ENCODE measurements around the gene CLRN3. TPM values are rescaled to one million over a fixed set of nuclear protein-coding genes. Genes with fewer than 3 reads are reported as not detected.

CLRN3 gene
- total and polyA plus RNA-seq, 9 of the 15 experiments (the other 6 are each of a cell fraction or from before 2014, with no cell fraction given) = not detected

- TF ChIP-seq ZNF165 (CRISPR knock-in tag; IDR thresholded peaks at IDR 0.05; ENCODE audit: borderline replicate concordance) (no peak), ZSCAN32 (CRISPR knock-in tag; IDR thresholded peaks at IDR 0.05) (no peak), ZBTB49 (CRISPR knock-in tag; IDR thresholded peaks at IDR 0.05; ENCODE audit: borderline replicate concordance) (no peak), ZNF140 (CRISPR knock-in tag; IDR thresholded peaks at IDR 0.05) (no peak), HDAC3 (IDR thresholded peaks at IDR 0.05; ENCODE audit: borderline replicate concordance, partially characterized antibody) (no peak)
- H3K9me3 ChIP-seq (replicated peaks; ENCODE audit: control insufficient read depth, insufficient read depth, low read depth, low read length) = no peaks in the 10 kb centered on the region
- DNase-seq (ENCODE audit: extremely low read depth in 1 of 4, low spot score in 3 of 4) = no peak
- H3K79me2 ChIP-seq (ENCODE audit: control insufficient read depth, insufficient read depth, low read length) = no peaks in the 10 kb centered on the region
- H3K9ac ChIP-seq (ENCODE audit: insufficient read depth in 1 of 2, low read depth in 2 of 2, low read length in 2 of 2) = no peak overlapping the region
- in situ Hi-C loops (cut with MboI) = no loop called here
- H2AFZ ChIP-seq (ENCODE audit: low read depth, low read length) = no peak overlapping the region
- H3K36me3 ChIP-seq (ENCODE audit: control insufficient read depth, insufficient read depth, low read length) = no peaks in the 10 kb centered on the region
- H3K4me2 ChIP-seq (ENCODE audit: insufficient read depth, low read length) = no peak overlapping the region
- WGBS (ENCODE audit: insufficient coverage, low coverage, missing lambda C conversion rate) = 2% methylated on average over 13 of the region's 15 CpGs
- FAIRE-seq = no peak
- no peak overlapping the region for H3K4me3 ChIP-seq
- ChIA-PET POLR2A (no interaction called here), CTCF (ENCODE audit: low intra/inter-chr PET ratio) (no interaction called here)
- H3K27ac ChIP-seq (ENCODE audit: extremely low read depth, low read depth, low read length) = no peak overlapping the region
- intact Hi-C loops (cut with micrococcal nuclease) = loop anchor here (2.0 to 5.0 kb wide), 2 partner anchors 138 to 1872 kb away; no protein-coding TSS in a partner anchor
- BruUV-seq (replicated peaks) = no TSS peak
- ATAC-seq = no peak
- H3K9me1 ChIP-seq (ENCODE audit: control insufficient read depth, insufficient read depth, low read length) = no peaks in the 10 kb centered on the region
- no peaks in the 10 kb centered on the region for H3K4me1 ChIP-seq (replicated peaks in 1 of 2; ENCODE audit: control insufficient read depth in 2 of 2, insufficient read depth in 2 of 2, low read length in 2 of 2)
- no peaks in the 10 kb centered on the region for H3K27me3 ChIP-seq (ENCODE audit: control insufficient read depth in 2 of 2, insufficient read depth in 2 of 2, low read length in 2 of 2)
- H4K20me1 ChIP-seq (replicated peaks; ENCODE audit: control insufficient read depth, insufficient read depth, low read length) = no peaks in the 10 kb centered on the region
Measured at GRCh38 chr10:127854769-127855590, 37.8 kb downstream of the CLRN3 start.
